ENCODE measurements around the gene CASP14. TPM values are rescaled to one million over a fixed set of nuclear protein-coding genes. Genes with fewer than 3 reads are reported as not detected.

The CASP14 gene, protein sequence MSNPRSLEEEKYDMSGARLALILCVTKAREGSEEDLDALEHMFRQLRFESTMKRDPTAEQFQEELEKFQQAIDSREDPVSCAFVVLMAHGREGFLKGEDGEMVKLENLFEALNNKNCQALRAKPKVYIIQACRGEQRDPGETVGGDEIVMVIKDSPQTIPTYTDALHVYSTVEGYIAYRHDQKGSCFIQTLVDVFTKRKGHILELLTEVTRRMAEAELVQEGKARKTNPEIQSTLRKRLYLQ
- polyA plus RNA-seq (2011; rRNA removed) (not detected in 2 replicates), polyA minus RNA-seq (2011; rRNA and poly(A)+ RNA removed) (not detected in 2 replicates)

DNA sequence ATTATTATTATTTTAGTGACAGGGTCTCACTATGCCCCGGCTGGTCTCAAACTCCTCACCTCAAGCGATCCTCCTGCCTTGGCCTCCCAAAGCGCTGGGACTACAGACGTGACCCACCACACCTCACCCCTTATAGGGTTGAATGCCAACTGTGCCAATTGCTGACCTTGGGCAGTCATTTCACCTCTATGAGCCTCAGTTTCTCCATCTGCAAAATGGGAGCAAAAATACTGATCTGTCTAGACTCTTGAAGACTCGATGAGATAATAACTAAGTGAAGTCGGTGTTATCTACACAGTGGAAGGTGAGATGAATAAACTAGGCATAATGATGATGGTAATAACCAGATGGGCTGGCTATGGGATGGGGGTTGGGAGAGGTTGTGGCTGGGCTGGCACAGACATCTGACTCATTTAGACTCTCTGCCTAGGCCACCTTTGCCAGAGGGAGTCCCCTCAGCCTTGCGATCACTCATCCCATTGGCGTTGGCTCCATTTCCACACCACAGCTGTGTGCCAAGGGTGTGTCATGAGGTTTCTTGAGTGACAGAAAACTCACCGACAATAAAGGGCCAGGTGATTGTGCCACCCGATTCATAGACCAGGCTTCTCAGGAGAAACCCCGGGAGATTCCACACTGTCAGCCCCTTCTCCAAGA lies at the start of gene CASP14:
Gene CASP14 (plus strand): TSS at position 596 of the 657 bp plus-strand sequence. CDS start 2,772 bp downstream, outside the sequence.
- Histone ChIP-seq H3K27me3 (ENCODE audit: control insufficient read depth, insufficient read depth, low read length) (no peaks in the 10 kb centered on the region), H3K4me3 (ENCODE audit: low read depth, low read length) (no peak within 1 kb of the TSS), H3K36me3 (ENCODE audit: control insufficient read depth, insufficient read depth, low read length) (no peaks in the 10 kb centered on the region)
- no peak for DNase-seq (ENCODE audit: low read depth)
- CTCF ChIA-PET: no interaction called here
- TF ChIP-seq, protein P1, sequence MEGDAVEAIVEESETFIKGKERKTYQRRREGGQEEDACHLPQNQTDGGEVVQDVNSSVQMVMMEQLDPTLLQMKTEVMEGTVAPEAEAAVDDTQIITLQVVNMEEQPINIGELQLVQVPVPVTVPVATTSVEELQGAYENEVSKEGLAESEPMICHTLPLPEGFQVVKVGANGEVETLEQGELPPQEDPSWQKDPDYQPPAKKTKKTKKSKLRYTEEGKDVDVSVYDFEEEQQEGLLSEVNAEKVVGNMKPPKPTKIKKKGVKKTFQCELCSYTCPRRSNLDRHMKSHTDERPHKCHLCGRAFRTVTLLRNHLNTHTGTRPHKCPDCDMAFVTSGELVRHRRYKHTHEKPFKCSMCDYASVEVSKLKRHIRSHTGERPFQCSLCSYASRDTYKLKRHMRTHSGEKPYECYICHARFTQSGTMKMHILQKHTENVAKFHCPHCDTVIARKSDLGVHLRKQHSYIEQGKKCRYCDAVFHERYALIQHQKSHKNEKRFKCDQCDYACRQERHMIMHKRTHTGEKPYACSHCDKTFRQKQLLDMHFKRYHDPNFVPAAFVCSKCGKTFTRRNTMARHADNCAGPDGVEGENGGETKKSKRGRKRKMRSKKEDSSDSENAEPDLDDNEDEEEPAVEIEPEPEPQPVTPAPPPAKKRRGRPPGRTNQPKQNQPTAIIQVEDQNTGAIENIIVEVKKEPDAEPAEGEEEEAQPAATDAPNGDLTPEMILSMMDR (IDR thresholded peaks at IDR 0.05; ENCODE audit: insufficient read depth, low read depth, low read length): no peak
- POLR2A ChIA-PET: no interaction called here

DNA sequence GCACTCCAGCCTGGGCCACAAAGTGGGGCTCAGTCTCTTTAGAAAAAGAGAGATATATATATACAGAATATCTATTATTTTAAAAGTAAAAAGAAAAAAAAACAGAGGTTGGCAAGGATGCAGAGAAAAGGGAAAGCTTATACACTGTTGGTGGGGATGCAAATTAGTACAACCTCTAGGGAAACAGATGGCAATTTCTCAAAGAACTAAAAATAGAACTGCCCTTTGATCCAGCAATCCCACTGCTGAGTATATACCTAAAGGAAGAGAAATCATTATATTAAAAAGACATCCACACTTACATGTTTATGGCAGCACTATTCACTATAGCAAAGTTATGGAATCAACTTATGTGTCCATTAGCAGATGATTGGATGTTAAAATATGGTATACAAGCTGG lies 41.0 kb upstream of the CASP14 start:
- CTCF ChIA-PET: interaction anchor here (0.6 kb wide), 1 partner anchor 10 kb away, joined by 3 read pairs; no protein-coding TSS in a partner anchor
- Histone ChIP-seq H3K4me3 (ENCODE audit: low read depth, low read length) (no peak overlapping the region), H3K36me3 (ENCODE audit: control insufficient read depth, insufficient read depth, low read length) (no peaks in the 10 kb centered on the region), H3K27me3 (ENCODE audit: control insufficient read depth, insufficient read depth, low read length) (no peaks in the 10 kb centered on the region)
- no peak for DNase-seq (ENCODE audit: low read depth)
- TF ChIP-seq, protein P1 (IDR thresholded peaks at IDR 0.05; ENCODE audit: insufficient read depth, low read depth, low read length): no peak
- POLR2A ChIA-PET: no interaction called here

DNA sequence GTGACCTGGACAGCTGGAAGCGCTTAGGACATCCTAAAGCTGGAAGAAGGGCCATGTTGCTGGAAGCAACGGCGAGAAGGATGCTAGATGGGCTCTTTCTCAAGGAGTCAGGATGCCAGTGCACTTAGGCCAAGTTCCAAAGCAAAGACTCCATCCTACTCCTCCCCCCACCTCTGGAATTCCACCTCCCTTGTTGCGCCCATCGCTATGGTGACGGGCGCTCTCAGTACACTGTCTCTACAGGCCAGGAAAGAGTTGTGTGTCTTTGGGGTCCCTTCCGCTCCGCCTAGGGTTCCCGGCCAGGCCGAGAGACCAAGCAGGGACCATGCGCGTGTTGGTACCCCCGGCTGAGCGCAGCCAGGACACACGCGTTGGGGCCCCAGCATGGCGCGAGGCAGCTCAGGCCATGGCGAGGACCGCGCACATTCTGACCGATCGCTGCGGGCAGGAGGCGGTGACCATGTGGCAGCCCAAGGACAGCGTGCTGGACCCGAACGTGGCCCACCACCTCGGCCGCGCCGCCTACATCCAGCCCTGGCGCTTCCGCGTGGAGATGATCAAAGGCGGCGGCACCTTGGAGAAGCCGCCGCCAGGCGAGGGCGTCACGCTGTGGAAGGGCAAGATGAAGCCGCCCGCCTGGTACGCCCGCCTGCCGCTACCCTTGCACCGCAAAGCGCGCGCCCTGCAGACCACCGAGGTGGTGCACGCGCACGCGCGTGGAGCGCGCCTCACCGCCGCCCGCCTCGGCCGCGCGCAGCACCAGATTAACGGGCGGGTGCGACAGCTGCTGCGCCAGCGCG lies 38.6 kb upstream of the CASP14 start:
- CTCF ChIA-PET: interaction anchor here (1.0 kb wide), 1 partner anchor 13 kb away, joined by 3 read pairs; no protein-coding TSS in a partner anchor
- no peak for DNase-seq (ENCODE audit: low read depth)
- no peaks in the 10 kb centered on the region for H3K36me3 ChIP-seq (ENCODE audit: control insufficient read depth, insufficient read depth, low read length)
- POLR2A ChIA-PET: no interaction called here
- H3K4me3 ChIP-seq (ENCODE audit: low read depth, low read length): no peak overlapping the region
- TF ChIP-seq, protein P1 (IDR thresholded peaks at IDR 0.05; ENCODE audit: insufficient read depth, low read depth, low read length): no peak
- no peaks in the 10 kb centered on the region for H3K27me3 ChIP-seq (ENCODE audit: control insufficient read depth, insufficient read depth, low read length)

DNA sequence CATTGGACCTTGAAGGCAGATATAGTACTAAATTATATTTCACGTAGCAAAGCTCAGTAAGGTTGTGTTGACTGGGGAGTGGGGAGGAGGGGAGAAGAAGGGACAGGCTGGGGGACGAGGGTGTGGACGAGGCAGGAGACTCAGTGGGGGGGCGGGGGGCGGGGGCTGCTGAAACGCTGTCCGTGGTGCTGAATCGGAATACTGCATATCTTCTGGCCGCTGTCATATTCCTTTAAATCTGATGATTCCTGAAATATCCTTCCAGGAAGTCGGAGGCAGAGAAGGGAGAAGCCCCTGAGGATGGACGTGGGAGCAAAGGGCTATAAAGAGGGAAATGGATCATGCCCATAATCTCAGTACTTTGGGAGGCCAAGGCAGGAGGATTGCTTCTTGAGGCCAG lies 34.7 kb upstream of the CASP14 start:
- no peak for DNase-seq (ENCODE audit: low read depth)
- TF ChIP-seq, protein P1 (IDR thresholded peaks at IDR 0.05; ENCODE audit: insufficient read depth, low read depth, low read length): no peak
- H3K27me3 ChIP-seq (ENCODE audit: control insufficient read depth, insufficient read depth, low read length): no peaks in the 10 kb centered on the region

More for the DNA sequence above, 34.7 kb upstream of the CASP14 start:
- Histone ChIP-seq H3K4me3 (ENCODE audit: low read depth, low read length) (no peak overlapping the region), H3K36me3 (ENCODE audit: control insufficient read depth, insufficient read depth, low read length) (no peaks in the 10 kb centered on the region)
- POLR2A ChIA-PET: no interaction called here
- CTCF ChIA-PET: no interaction called here
